Measurements from ENCODE around the gene CARD14.

DNA sequence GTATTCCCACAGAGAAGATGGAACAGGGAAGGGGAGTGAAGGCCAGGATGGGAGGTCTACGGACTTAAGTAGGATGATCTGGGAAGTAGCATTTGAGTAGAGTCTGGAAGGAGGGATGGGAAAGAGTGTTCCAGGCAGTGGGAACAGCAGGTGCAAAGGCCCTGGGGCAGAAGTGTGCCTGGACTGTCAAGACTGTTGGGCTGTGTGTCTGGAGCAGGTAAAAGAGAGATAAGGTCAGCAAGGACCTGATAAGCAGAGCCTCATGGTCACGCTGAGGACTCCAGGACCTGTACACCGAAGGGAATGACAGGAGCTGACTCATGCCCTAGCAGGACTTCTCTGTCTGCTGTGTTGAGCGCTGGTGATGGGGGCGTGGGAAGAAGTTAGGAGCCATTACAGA, 723 bp upstream of the CARD14 start:
- TF ChIP-seq, protein P1, sequence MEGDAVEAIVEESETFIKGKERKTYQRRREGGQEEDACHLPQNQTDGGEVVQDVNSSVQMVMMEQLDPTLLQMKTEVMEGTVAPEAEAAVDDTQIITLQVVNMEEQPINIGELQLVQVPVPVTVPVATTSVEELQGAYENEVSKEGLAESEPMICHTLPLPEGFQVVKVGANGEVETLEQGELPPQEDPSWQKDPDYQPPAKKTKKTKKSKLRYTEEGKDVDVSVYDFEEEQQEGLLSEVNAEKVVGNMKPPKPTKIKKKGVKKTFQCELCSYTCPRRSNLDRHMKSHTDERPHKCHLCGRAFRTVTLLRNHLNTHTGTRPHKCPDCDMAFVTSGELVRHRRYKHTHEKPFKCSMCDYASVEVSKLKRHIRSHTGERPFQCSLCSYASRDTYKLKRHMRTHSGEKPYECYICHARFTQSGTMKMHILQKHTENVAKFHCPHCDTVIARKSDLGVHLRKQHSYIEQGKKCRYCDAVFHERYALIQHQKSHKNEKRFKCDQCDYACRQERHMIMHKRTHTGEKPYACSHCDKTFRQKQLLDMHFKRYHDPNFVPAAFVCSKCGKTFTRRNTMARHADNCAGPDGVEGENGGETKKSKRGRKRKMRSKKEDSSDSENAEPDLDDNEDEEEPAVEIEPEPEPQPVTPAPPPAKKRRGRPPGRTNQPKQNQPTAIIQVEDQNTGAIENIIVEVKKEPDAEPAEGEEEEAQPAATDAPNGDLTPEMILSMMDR (IDR thresholded peaks at IDR 0.05 in 8 of 11, conservative IDR thresholded peaks at IDR 0.05 in 3 of 11): no peak
- no peak for TF ChIP-seq POLR2AphosphoS5 (IDR thresholded peaks at IDR 0.05)
